OCI-LY1 (cell line): ENCODE measurements around the gene CBL.

Experiments
- H2AFZ ChIP-seq: fragments of 200-600 bp; sonication (generic), shearing (Covaris generic); 2 replicates; pipeline ENCODE4 v1.6.0; 2014; ENCODE audit warnings: antibody characterized with exemption, mild to moderate bottlenecking, low read length
- H3F3A ChIP-seq: fragments of 200-600 bp; sonication (generic), shearing (Covaris generic); 2 replicates; pipeline ENCODE4 v1.6.0; 2014; ENCODE audit warnings: mild to moderate bottlenecking, antibody characterized with exemption, low read length, moderate library complexity; ENCODE audit not compliant: insufficient read depth
- H3K27ac ChIP-seq: fragments of 200-600 bp; sonication (generic); 2 replicates; pipeline ENCODE4 v1.5.1; 2014; ENCODE audit warnings: low read length, mixed run types, mild to moderate bottlenecking, low read depth; ENCODE audit not compliant: poor library complexity, severe bottlenecking
- H3K27me3 ChIP-seq: fragments of 200-600 bp; sonication (generic); 2 replicates; pipeline ENCODE4 v1.6.0; 2014; ENCODE audit warnings: antibody characterized with exemption, mild to moderate bottlenecking, low read length, moderate library complexity; ENCODE audit not compliant: insufficient read depth
- H3K36me3 ChIP-seq: fragments of 200-600 bp; sonication (generic); 2 replicates; pipeline ENCODE4 v1.6.1; 2014; ENCODE audit warnings: mild to moderate bottlenecking, antibody characterized with exemption, low read length, moderate library complexity, mixed read lengths; ENCODE audit not compliant: insufficient read depth
- H3K4me1 ChIP-seq: fragments of 200-600 bp; sonication (generic); 2 replicates; pipeline ENCODE4 v1.5.1; 2014; ENCODE audit warnings: mild to moderate bottlenecking, low read length, moderate library complexity; ENCODE audit not compliant: insufficient read depth, severe bottlenecking
- H3K4me2 ChIP-seq: fragments of 200-600 bp; sonication (generic), shearing (Covaris generic); 2 replicates; pipeline ENCODE4 v1.6.1; 2014; ENCODE audit warnings: low read length
- H3K4me3 ChIP-seq: fragments of 200-600 bp; sonication (generic); 2 replicates; pipeline ENCODE4 v1.5.1; 2014; ENCODE audit warnings: low read length, low read depth, mild to moderate bottlenecking, mixed read lengths; ENCODE audit not compliant: poor library complexity, severe bottlenecking
- H3K79me2 ChIP-seq: fragments of 200-600 bp; shearing (Covaris generic); 2 replicates; pipeline ENCODE4 v1.6.1; 2016; ENCODE audit warnings: mixed run types, low read length, mixed read lengths; ENCODE audit not compliant: insufficient read depth
- H3K9ac ChIP-seq: fragments of 200-600 bp; sonication (generic), shearing (Covaris generic); 2 replicates; pipeline ENCODE4 v1.6.1; 2014; ENCODE audit warnings: mild to moderate bottlenecking, low read length, mixed read lengths
- H3K9me2 ChIP-seq: fragments of 200-600 bp; sonication (generic), shearing (Covaris generic); 2 replicates; pipeline ENCODE4 v1.6.1; 2014; ENCODE audit warnings: low read depth, mild to moderate bottlenecking, low read length, mixed read lengths
- H3K9me3 ChIP-seq: fragments of 200-600 bp; shearing (Covaris generic); 2 replicates; pipeline ENCODE4 v1.6.1; 2014; ENCODE audit warnings: low read length, mixed read lengths
- H4K20me1 ChIP-seq: fragments of 200-600 bp; sonication (generic), shearing (Covaris generic); 2 replicates; pipeline ENCODE4 v1.6.0; 2016; ENCODE audit warnings: mild to moderate bottlenecking, low read length; ENCODE audit not compliant: insufficient read depth
- CTCF ChIP-seq: fragments of 200-600 bp; sonication (generic), shearing (Covaris generic); IDR thresholded peaks from 2 replicates; pipeline ENCODE4 v1.5.1; 2017; ENCODE audit warnings: mild to moderate bottlenecking, antibody characterized with exemption, low read length, moderate library complexity, mixed read lengths
- EZH2 ChIP-seq: fragments of 200-600 bp; sonication (generic), shearing (Covaris generic); IDR thresholded peaks from 2 replicates; pipeline ENCODE4 v1.8.0; 2017; ENCODE audit warnings: borderline replicate concordance, mixed run types, mild to moderate bottlenecking, antibody characterized with exemption, low read length, moderate library complexity, mixed read lengths

The CBL gene

GRCh38 chr11:119341222-119342022 lies 135.3 kb downstream of the CBL start:
- no peaks in the 10 kb centered on the region for H4K20me1 ChIP-seq
- H3F3A ChIP-seq, result no peaks in the 10 kb centered on the region
- H2AFZ ChIP-seq, result no peak overlapping the region
- no peaks in the 10 kb centered on the region for H3K79me2 ChIP-seq
- H3K4me3 ChIP-seq, result no peak overlapping the region
- H3K9me3 ChIP-seq, result no peaks in the 10 kb centered on the region
- no peak overlapping the region for H3K4me2 ChIP-seq
- no peak overlapping the region for H3K27ac ChIP-seq
- H3K9ac ChIP-seq, result no peak overlapping the region
- TF ChIP-seq CTCF (no peak), EZH2 (no peak)
- H3K27me3 ChIP-seq, result peaks cover 4% of the 10 kb centered on the region; the same call in 1 of the 2 replicates
- H3K9me2 ChIP-seq, result no peaks in the 10 kb centered on the region
- H3K4me1 ChIP-seq, result peaks cover 35% of the 10 kb centered on the region
- no peaks in the 10 kb centered on the region; the same call in 1 of the 2 replicates for H3K36me3 ChIP-seq

GRCh38 chr11:119342023-119342300 lies 135.8 kb downstream of the CBL start:
- Histone ChIP-seq H3K4me1 (peaks cover 30% of the 10 kb centered on the region), H3K9ac (no peak overlapping the region), H4K20me1 (no peaks in the 10 kb centered on the region), H3K27ac (no peak overlapping the region), H3K27me3 (peaks cover 4% of the 10 kb centered on the region; the same call in 1 of the 2 replicates), H3K36me3 (no peaks in the 10 kb centered on the region; the same call in 1 of the 2 replicates), H3K4me3 (no peak overlapping the region), H3K79me2 (no peaks in the 10 kb centered on the region), H2AFZ (no peak overlapping the region), H3K4me2 (no peak overlapping the region), H3F3A (no peaks in the 10 kb centered on the region), H3K9me3 (no peaks in the 10 kb centered on the region), H3K9me2 (no peaks in the 10 kb centered on the region)
- no peak for TF ChIP-seq CTCF
- TF ChIP-seq EZH2, result no peak

- no peak for TF ChIP-seq EZH2
- no peak for TF ChIP-seq CTCF
- Histone ChIP-seq H3K27ac (no peak overlapping the region), H3K9me2 (no peaks in the 10 kb centered on the region), H3K4me1 (peaks cover 24% of the 10 kb centered on the region), H3K4me2 (no peak overlapping the region), H3F3A (no peaks in the 10 kb centered on the region), H3K4me3 (no peak overlapping the region), H2AFZ (no peak overlapping the region), H3K9ac (no peak overlapping the region), H3K9me3 (no peaks in the 10 kb centered on the region), H4K20me1 (no peaks in the 10 kb centered on the region), H3K27me3 (peaks cover 4% of the 10 kb centered on the region; the same call in 1 of the 2 replicates), H3K36me3 (no peaks in the 10 kb centered on the region; the same call in 1 of the 2 replicates), H3K79me2 (no peaks in the 10 kb centered on the region)
These were observed 136.4 kb downstream of the CBL start for GRCh38 chr11:119342362-119343130.
